Fibroblast of lung (primary cell): ENCODE measurements around the gene KIAA1671. TPM values are rescaled to one million over a fixed set of nuclear protein-coding genes. Genes with fewer than 3 reads are reported as not detected.

Experiments used
- DNase-seq, 2 donors: peaks; one replicate each; pipeline versions ENCODE4 v3.0.0 to v3.0.0-alpha.2; 2010; ENCODE audit warnings: low read depth in 2 of 2
- H2AFZ ChIP-seq: 2 replicates; pipeline ENCODE4 v1.5.1; 2012; ENCODE audit warnings: low read length, control low read depth, inconsistent platforms
- H3K27ac ChIP-seq: 2 replicates; pipeline ENCODE4 v1.5.1; 2011; ENCODE audit warnings: low read length, control low read depth; ENCODE audit not compliant: insufficient read depth
- H3K27me3 ChIP-seq: 2 replicates; pipeline ENCODE4 v1.5.1; 2011; ENCODE audit warnings: mild to moderate bottlenecking, low read length; ENCODE audit not compliant: control insufficient read depth, insufficient read depth
- H3K36me3 ChIP-seq: 2 replicates; pipeline ENCODE4 v1.5.1; 2011; ENCODE audit warnings: low read length; ENCODE audit not compliant: control insufficient read depth, insufficient read depth
- H3K4me1 ChIP-seq: 2 replicates; pipeline ENCODE4 v1.5.1; 2011; ENCODE audit warnings: low read length; ENCODE audit not compliant: control insufficient read depth, insufficient read depth; ENCODE audit errors: extremely low read depth
- H3K4me2 ChIP-seq: 2 replicates; pipeline ENCODE4 v1.5.1; 2011; ENCODE audit warnings: low read length, control low read depth; ENCODE audit not compliant: insufficient read depth; ENCODE audit errors: extremely low read depth
- H3K4me3 ChIP-seq, 4 experiments: fragments of 200-600 bp in 1 of 4; sonication (generic) in 1 of 4; replicated peaks in 1 of 4; 2 replicates each; pipeline ENCODE4 v1.5.1; 2011 to 2016; ENCODE audit warnings: low read length in 4 of 4, low read depth in 3 of 4, mild to moderate bottlenecking in 3 of 4, control low read depth in 2 of 4, inconsistent platforms in 1 of 4, mixed read lengths in 1 of 4; ENCODE audit not compliant: insufficient read depth in 1 of 4; ENCODE audit errors: control extremely low read depth in 1 of 4
- H3K79me2 ChIP-seq: 2 replicates; pipeline ENCODE4 v1.5.1; 2012; ENCODE audit warnings: mild to moderate bottlenecking, low read length, inconsistent platforms; ENCODE audit not compliant: control insufficient read depth, insufficient read depth
- H3K9ac ChIP-seq: 2 replicates; pipeline ENCODE4 v1.5.1; 2011; ENCODE audit warnings: mild to moderate bottlenecking, low read length, control low read depth; ENCODE audit not compliant: insufficient read depth
- H3K9me3 ChIP-seq: 2 replicates; pipeline ENCODE4 v1.5.1; 2012; ENCODE audit warnings: low read depth, low read length; ENCODE audit not compliant: control insufficient read depth, insufficient read depth
- H4K20me1 ChIP-seq: 2 replicates; pipeline ENCODE4 v1.5.1; 2011; ENCODE audit warnings: low read length; ENCODE audit not compliant: control insufficient read depth, insufficient read depth; ENCODE audit errors: extremely low read depth
- CTCF ChIP-seq, 2 donors: IDR thresholded peaks in 1 of 2; conservative IDR thresholded peaks in 1 of 2; 1 replicate in 1 of 2; 2 replicates in 1 of 2; pipeline ENCODE4 v1.5.1; 2011 to 2012; ENCODE audit warnings: low read length in 2 of 2, control low read depth in 1 of 2, inconsistent platforms in 1 of 2, low read depth in 1 of 2, mild to moderate bottlenecking in 1 of 2
- EZH2 ChIP-seq: IDR thresholded peaks from 2 replicates; pipeline ENCODE4 v1.5.1; 2012; ENCODE audit warnings: low read length, control low read depth, mild to moderate bottlenecking; ENCODE audit errors: missing control alignments
- polyA plus RNA-seq, 2 donors: library from polyadenylated mRNA; depleted of rRNA in 1 of 2; stranded (reverse) in 1 of 2; unstranded in 1 of 2; fragments of >200 nt; gene quantifications; 2 replicates each; pipeline ENCODE4 v1.2.1, GENCODE V29; 2011 to 2012; ENCODE audit warnings: missing spikeins in 1 of 2
- total RNA-seq: library from RNA; depleted of rRNA; stranded (reverse); fragments of >200 nt; gene quantifications from 2 replicates; pipeline ENCODE4 v1.2.1, GENCODE V29; 2014

KIAA1671 gene
- total and polyA plus RNA-seq, 2 donors (not counting 1 experiment from before 2014, with no cell fraction given): 0.34 to 1.3 TPM

- no peak overlapping the region for H3K27ac ChIP-seq
- TF ChIP-seq EZH2: no peak
- TF ChIP-seq CTCF (conservative IDR thresholded peaks at IDR 0.05 in 1 of 2, IDR thresholded peaks at IDR 0.05 in 1 of 2; ENCODE audit: low read depth in 1 of 2, low read length in 2 of 2): no peak
- no peaks in the 10 kb centered on the region for H3K9me3 ChIP-seq
- H3K9ac ChIP-seq: no peak overlapping the region
- no peak for DNase-seq
- H3K27me3 ChIP-seq: no peaks in the 10 kb centered on the region
- no peaks in the 10 kb centered on the region for H3K79me2 ChIP-seq
- H2AFZ ChIP-seq: no peak overlapping the region
- no peaks in the 10 kb centered on the region for H3K36me3 ChIP-seq
- no peak overlapping the region for H3K4me3 ChIP-seq
- no peaks in the 10 kb centered on the region for H4K20me1 ChIP-seq
- H3K4me2 ChIP-seq: no peak overlapping the region
- peaks cover 2% of the 10 kb centered on the region for H3K4me1 ChIP-seq
These were observed 160.2 kb downstream of the KIAA1671 start for GRCh38 chr22:25112538-25113253.

- Histone ChIP-seq H3K36me3 (no peaks in the 10 kb centered on the region), H3K4me2 (no peak overlapping the region), H4K20me1 (no peaks in the 10 kb centered on the region), H3K4me1 (peaks cover 2% of the 10 kb centered on the region), H3K4me3 (no peak overlapping the region), H3K27ac (no peak overlapping the region), H3K79me2 (no peaks in the 10 kb centered on the region), H3K9me3 (no peaks in the 10 kb centered on the region), H2AFZ (no peak overlapping the region), H3K9ac (no peak overlapping the region), H3K27me3 (no peaks in the 10 kb centered on the region)
- no peak for TF ChIP-seq EZH2
- TF ChIP-seq CTCF (conservative IDR thresholded peaks at IDR 0.05 in 1 of 2, IDR thresholded peaks at IDR 0.05 in 1 of 2; ENCODE audit: low read depth in 1 of 2, low read length in 2 of 2): no peak
- no peak for DNase-seq
These were observed 160.8 kb downstream of the KIAA1671 start for GRCh38 chr22:25113316-25113721.

- Histone ChIP-seq H3K4me1 (peaks cover 2% of the 10 kb centered on the region), H3K9me3 (no peaks in the 10 kb centered on the region), H3K36me3 (no peaks in the 10 kb centered on the region), H2AFZ (no peak overlapping the region), H3K4me2 (no peak overlapping the region), H3K9ac (no peak overlapping the region), H3K4me3 (no peak overlapping the region), H4K20me1 (no peaks in the 10 kb centered on the region), H3K79me2 (no peaks in the 10 kb centered on the region), H3K27ac (no peak overlapping the region), H3K27me3 (no peaks in the 10 kb centered on the region)
- DNase-seq: no peak
- TF ChIP-seq CTCF (conservative IDR thresholded peaks at IDR 0.05 in 1 of 2, IDR thresholded peaks at IDR 0.05 in 1 of 2; ENCODE audit: low read depth in 1 of 2, low read length in 2 of 2) (no peak), EZH2 (no peak)
These were observed 162.2 kb downstream of the KIAA1671 start for GRCh38 chr22:25114369-25115362.
